Breast epithelium (tissue), 3 donors: ENCODE data around the gene HTT.

Experiments used
- POLR2A ChIP-seq: fragments of 450-650 bp; IDR thresholded peaks from one replicate; pipeline ENCODE4 v1.6.1; 2016; ENCODE audit warnings: antibody characterized with exemption, mild to moderate bottlenecking, moderate library complexity
- TF ChIP-seq, protein P1 (sequence below), 3 donors: fragments of 450-650 bp; IDR thresholded peaks; one replicate each; pipeline ENCODE4 v1.5.1; 2016 to 2017; ENCODE audit warnings: antibody characterized with exemption in 3 of 3, mild to moderate bottlenecking in 3 of 3, moderate library complexity in 3 of 3

DNA sequence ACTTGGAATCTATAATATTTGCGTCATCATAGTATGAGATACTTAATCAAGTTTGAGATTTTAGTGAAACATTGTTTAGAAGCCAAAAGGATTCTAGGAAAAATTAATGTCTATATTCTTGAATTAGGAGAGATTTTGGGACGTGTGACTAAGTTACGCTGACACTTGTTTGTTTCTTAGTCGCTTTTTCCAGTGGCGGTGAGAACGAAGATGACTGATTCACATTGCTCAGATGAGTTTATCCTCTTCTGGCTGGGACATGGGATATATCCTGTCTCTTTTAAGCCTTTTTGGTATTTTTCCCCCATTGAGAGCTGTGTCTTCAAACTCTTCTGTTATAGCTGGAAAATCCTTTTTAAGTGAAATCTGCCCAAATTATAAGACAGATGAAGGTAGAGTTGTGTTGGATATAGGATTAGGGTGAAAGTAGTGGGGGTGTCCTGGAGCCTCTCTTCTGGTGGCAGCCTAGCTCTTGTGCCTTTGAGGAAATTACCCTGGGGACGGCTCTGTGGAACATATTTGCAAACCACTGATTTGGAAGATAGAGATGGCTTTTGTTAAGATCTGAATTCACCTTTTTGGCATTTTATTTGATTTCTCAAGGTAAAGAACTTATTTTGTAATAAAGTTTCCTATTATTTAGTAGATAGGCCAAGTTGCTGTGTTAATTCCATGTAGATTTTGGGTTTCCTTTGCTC lies 49.7 kb downstream of the HTT start:
- TF ChIP-seq, protein P1, sequence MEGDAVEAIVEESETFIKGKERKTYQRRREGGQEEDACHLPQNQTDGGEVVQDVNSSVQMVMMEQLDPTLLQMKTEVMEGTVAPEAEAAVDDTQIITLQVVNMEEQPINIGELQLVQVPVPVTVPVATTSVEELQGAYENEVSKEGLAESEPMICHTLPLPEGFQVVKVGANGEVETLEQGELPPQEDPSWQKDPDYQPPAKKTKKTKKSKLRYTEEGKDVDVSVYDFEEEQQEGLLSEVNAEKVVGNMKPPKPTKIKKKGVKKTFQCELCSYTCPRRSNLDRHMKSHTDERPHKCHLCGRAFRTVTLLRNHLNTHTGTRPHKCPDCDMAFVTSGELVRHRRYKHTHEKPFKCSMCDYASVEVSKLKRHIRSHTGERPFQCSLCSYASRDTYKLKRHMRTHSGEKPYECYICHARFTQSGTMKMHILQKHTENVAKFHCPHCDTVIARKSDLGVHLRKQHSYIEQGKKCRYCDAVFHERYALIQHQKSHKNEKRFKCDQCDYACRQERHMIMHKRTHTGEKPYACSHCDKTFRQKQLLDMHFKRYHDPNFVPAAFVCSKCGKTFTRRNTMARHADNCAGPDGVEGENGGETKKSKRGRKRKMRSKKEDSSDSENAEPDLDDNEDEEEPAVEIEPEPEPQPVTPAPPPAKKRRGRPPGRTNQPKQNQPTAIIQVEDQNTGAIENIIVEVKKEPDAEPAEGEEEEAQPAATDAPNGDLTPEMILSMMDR (IDR thresholded peaks at IDR 0.05): no peak
- TF ChIP-seq POLR2A: no peak
